ENCODE measurements around the gene SETD3.
A peak's percentile ranks its signal among the peaks of the same experiment; 100 is the strongest.

Gene SETD3

DNA sequence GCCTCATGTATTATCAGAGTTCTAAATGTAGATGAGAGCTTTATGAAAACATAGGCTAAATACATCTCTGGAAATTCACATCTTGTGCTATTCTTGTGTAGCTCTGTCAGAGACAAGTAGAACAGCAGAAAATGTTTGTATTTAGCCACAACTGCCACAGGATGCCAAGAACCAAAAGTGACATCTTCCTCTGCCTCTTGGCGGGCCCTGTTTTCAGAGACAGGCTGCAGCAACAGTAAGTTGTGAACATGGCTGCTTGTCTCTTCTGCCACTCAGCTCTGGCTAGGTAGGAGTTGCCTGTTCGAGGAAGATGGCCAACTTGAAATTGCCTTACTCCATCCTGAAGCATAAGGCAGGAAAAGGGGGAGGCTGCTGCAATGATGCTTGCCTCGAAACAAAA lies 30.4 kb downstream of the SETD3 start:
- H3K27ac ChIP-seq (ENCODE audit: low read length): no peak overlapping the region
- peaks cover 30 to 49% of the 10 kb centered on the region in 2 donors for H3K36me3 ChIP-seq (ENCODE audit: control insufficient read depth in 1 of 2, insufficient read depth in 2 of 2, low read length in 2 of 2)
- H3K4me3 ChIP-seq (ENCODE audit: low read depth in 1 of 2, low read length in 2 of 2): no peak overlapping the region
- no peaks in the 10 kb centered on the region for H3K9me3 ChIP-seq (ENCODE audit: control insufficient read depth in 1 of 2, low read length in 2 of 2)
- H3K4me1 ChIP-seq (ENCODE audit: control insufficient read depth in 1 of 2, insufficient read depth in 2 of 2, low read length in 2 of 2): no peaks in the 10 kb centered on the region
- H3K27me3 ChIP-seq (ENCODE audit: low read depth, low read length): no peaks in the 10 kb centered on the region

GRCh38 chr14:99447739-99448138 lies 32.9 kb downstream of the SETD3 start:
- H3K36me3 ChIP-seq (ENCODE audit: control insufficient read depth in 1 of 2, insufficient read depth in 2 of 2, low read length in 2 of 2): peaks cover 32 to 56% of the 10 kb centered on the region in 2 donors

GRCh38 chr14:99445931-99446330 lies 34.7 kb downstream of the SETD3 start:
- Histone ChIP-seq H3K4me3 (ENCODE audit: low read depth in 1 of 2, low read length in 2 of 2) (no peak overlapping the region), H3K4me1 (ENCODE audit: control insufficient read depth in 1 of 2, insufficient read depth in 2 of 2, low read length in 2 of 2) (no peaks in the 10 kb centered on the region), H3K9me3 (ENCODE audit: control insufficient read depth in 1 of 2, low read length in 2 of 2) (no peaks in the 10 kb centered on the region), H3K27ac (ENCODE audit: low read length) (no peak overlapping the region), H3K36me3 (ENCODE audit: control insufficient read depth in 1 of 2, insufficient read depth in 2 of 2, low read length in 2 of 2) (peaks cover 45 to 65% of the 10 kb centered on the region in 2 donors), H3K27me3 (ENCODE audit: low read depth, low read length) (no peaks in the 10 kb centered on the region)

More at GRCh38 chr14:99447739-99448138, 32.9 kb downstream of the SETD3 start:
- H3K27ac ChIP-seq (ENCODE audit: low read length): no peak overlapping the region
- H3K9me3 ChIP-seq (ENCODE audit: control insufficient read depth in 1 of 2, low read length in 2 of 2): no peaks in the 10 kb centered on the region
- no peaks in the 10 kb centered on the region for H3K27me3 ChIP-seq (ENCODE audit: low read depth, low read length)
- no peak overlapping the region for H3K4me3 ChIP-seq (ENCODE audit: low read depth in 1 of 2, low read length in 2 of 2)
- no peaks in the 10 kb centered on the region for H3K4me1 ChIP-seq (ENCODE audit: control insufficient read depth in 1 of 2, insufficient read depth in 2 of 2, low read length in 2 of 2)

DNA sequence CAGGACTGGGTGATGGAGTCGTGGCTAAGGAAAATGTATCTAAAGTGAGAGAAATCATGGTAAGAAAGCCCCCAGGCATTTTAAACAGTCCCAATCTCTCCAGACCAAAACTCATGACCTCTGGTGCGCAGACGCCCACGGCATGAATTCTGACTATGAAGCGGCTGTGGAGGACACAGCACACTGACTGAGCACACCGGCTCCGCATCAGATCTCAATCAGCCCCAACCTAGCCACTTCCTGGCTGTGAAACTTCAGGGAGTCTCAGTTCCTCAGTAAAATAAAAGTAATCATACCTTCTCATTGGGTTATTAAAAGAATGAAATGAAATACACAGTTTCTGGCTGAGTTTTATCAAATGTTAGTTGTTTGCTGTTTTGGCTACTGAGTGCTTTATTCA lies 38.7 kb downstream of the SETD3 start:
- Histone ChIP-seq H3K4me1 (ENCODE audit: control insufficient read depth in 1 of 2, insufficient read depth in 2 of 2, low read length in 2 of 2) (peaks cover 0 to 3% of the 10 kb centered on the region in 2 donors), H3K9me3 (ENCODE audit: control insufficient read depth in 1 of 2, low read length in 2 of 2) (no peaks in the 10 kb centered on the region), H3K36me3 (ENCODE audit: control insufficient read depth in 1 of 2, insufficient read depth in 2 of 2, low read length in 2 of 2) (peaks cover 30 to 40% of the 10 kb centered on the region in 2 donors), H3K4me3 (ENCODE audit: low read depth in 1 of 2, low read length in 2 of 2) (no peak overlapping the region), H3K27me3 (ENCODE audit: low read depth, low read length) (no peaks in the 10 kb centered on the region), H3K27ac (ENCODE audit: low read length) (no peak overlapping the region)

GRCh38 chr14:99441157-99441870 lies 39.3 kb downstream of the SETD3 start:
- no peaks in the 10 kb centered on the region for H3K27me3 ChIP-seq (ENCODE audit: low read depth, low read length)
- H3K9me3 ChIP-seq (ENCODE audit: control insufficient read depth in 1 of 2, low read length in 2 of 2): no peaks in the 10 kb centered on the region
- peaks cover 0 to 5% of the 10 kb centered on the region in 2 donors for H3K4me1 ChIP-seq (ENCODE audit: control insufficient read depth in 1 of 2, insufficient read depth in 2 of 2, low read length in 2 of 2)
- no peak overlapping the region for H3K27ac ChIP-seq (ENCODE audit: low read length)
- H3K4me3 ChIP-seq (ENCODE audit: low read depth in 1 of 2, low read length in 2 of 2): no peak overlapping the region
- H3K36me3 ChIP-seq (ENCODE audit: control insufficient read depth in 1 of 2, insufficient read depth in 2 of 2, low read length in 2 of 2): peaks cover 24 to 38% of the 10 kb centered on the region in 2 donors

DNA sequence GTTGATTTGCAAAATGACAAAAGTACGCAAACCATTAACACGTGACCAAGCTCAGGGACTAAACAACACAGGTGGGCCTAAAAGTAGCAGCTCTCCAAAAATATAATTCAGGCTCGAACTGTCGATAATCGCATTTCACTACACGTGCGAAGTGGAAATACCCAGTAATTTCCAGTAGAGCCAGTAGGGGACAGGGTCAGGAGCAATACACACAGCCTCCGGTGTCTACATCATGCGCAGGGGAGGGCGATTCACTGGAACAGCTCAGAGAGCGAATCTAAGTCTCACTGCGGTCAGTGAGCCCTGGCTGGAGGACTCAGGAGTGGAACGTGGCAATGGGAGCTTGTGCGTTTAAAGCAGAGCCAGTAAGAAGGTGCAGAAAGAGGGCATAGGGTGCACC lies 40.4 kb downstream of the SETD3 start:
- Histone ChIP-seq H3K9me3 (ENCODE audit: control insufficient read depth in 1 of 2, low read length in 2 of 2) (no peaks in the 10 kb centered on the region), H3K27ac (ENCODE audit: low read length) (no peak overlapping the region), H3K27me3 (ENCODE audit: low read depth, low read length) (no peaks in the 10 kb centered on the region), H3K36me3 (ENCODE audit: control insufficient read depth in 1 of 2, insufficient read depth in 2 of 2, low read length in 2 of 2) (peaks cover 25 to 39% of the 10 kb centered on the region in 2 donors), H3K4me1 (ENCODE audit: control insufficient read depth in 1 of 2, insufficient read depth in 2 of 2, low read length in 2 of 2) (peaks cover 0 to 5% of the 10 kb centered on the region in 2 donors), H3K4me3 (ENCODE audit: low read depth in 1 of 2, low read length in 2 of 2) (no peak overlapping the region)

GRCh38 chr14:99437706-99438105 lies 43.0 kb downstream of the SETD3 start:
- H3K27me3 ChIP-seq (ENCODE audit: low read depth, low read length): no peaks in the 10 kb centered on the region
- no peaks in the 10 kb centered on the region for H3K9me3 ChIP-seq (ENCODE audit: control insufficient read depth in 1 of 2, low read length in 2 of 2)
- H3K4me3 ChIP-seq (ENCODE audit: low read depth in 1 of 2, low read length in 2 of 2): no peak overlapping the region
- H3K4me1 ChIP-seq (ENCODE audit: control insufficient read depth in 1 of 2, insufficient read depth in 2 of 2, low read length in 2 of 2): peaks cover 0 to 5% of the 10 kb centered on the region in 2 donors
- no peak overlapping the region for H3K27ac ChIP-seq (ENCODE audit: low read length)
- peaks cover 13 to 37% of the 10 kb centered on the region in 2 donors for H3K36me3 ChIP-seq (ENCODE audit: control insufficient read depth in 1 of 2, insufficient read depth in 2 of 2, low read length in 2 of 2)

GRCh38 chr14:99436247-99437180 lies 44.1 kb downstream of the SETD3 start:
- Histone ChIP-seq H3K27ac (ENCODE audit: low read length) (peak overlapping the region; percentile 5), H3K9me3 (ENCODE audit: control insufficient read depth in 1 of 2, low read length in 2 of 2) (no peaks in the 10 kb centered on the region), H3K4me1 (ENCODE audit: control insufficient read depth in 1 of 2, insufficient read depth in 2 of 2, low read length in 2 of 2) (peaks cover 0 to 5% of the 10 kb centered on the region in 2 donors), H3K27me3 (ENCODE audit: low read depth, low read length) (no peaks in the 10 kb centered on the region), H3K4me3 (ENCODE audit: low read depth in 1 of 2, low read length in 2 of 2) (no peak overlapping the region), H3K36me3 (ENCODE audit: control insufficient read depth in 1 of 2, insufficient read depth in 2 of 2, low read length in 2 of 2) (peaks cover 5 to 34% of the 10 kb centered on the region in 2 donors)

DNA sequence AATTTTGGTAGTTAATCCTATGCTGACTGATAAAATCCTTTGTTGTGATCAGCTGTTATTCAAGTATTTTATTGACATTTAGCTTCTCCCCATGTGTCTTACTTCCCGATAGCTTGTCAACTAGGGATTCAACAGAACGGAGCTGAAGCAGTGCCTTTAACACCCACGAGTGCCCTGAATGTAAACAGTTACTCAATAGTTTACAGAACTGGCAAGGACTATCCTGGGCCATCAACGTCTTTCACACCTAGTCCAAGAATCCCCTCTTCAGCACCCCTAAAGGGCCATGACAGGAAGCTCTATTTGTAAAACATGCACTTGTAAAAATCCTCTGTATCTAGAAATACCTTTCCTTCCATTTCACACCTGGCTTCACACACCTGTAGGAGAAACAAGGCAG lies 45.3 kb downstream of the SETD3 start:
- H3K27ac ChIP-seq (ENCODE audit: low read length): no peak overlapping the region
- no peaks in the 10 kb centered on the region for H3K9me3 ChIP-seq (ENCODE audit: control insufficient read depth in 1 of 2, low read length in 2 of 2)
- H3K36me3 ChIP-seq (ENCODE audit: control insufficient read depth in 1 of 2, insufficient read depth in 2 of 2, low read length in 2 of 2): peaks cover 5 to 25% of the 10 kb centered on the region in 2 donors
- no peaks in the 10 kb centered on the region for H3K27me3 ChIP-seq (ENCODE audit: low read depth, low read length)
- peaks cover 5 to 6% of the 10 kb centered on the region in 2 donors for H3K4me1 ChIP-seq (ENCODE audit: control insufficient read depth in 1 of 2, insufficient read depth in 2 of 2, low read length in 2 of 2)
- no peak overlapping the region for H3K4me3 ChIP-seq (ENCODE audit: low read depth in 1 of 2, low read length in 2 of 2)

GRCh38 chr14:99432485-99432884 lies 48.2 kb downstream of the SETD3 start:
- Histone ChIP-seq H3K27ac (ENCODE audit: low read length) (no peak overlapping the region), H3K36me3 (ENCODE audit: control insufficient read depth in 1 of 2, insufficient read depth in 2 of 2, low read length in 2 of 2) (peaks cover 8 to 19% of the 10 kb centered on the region in 2 donors)

GRCh38 chr14:99431986-99432385 lies 48.7 kb downstream of the SETD3 start:
- H3K27ac ChIP-seq (ENCODE audit: low read length): no peak overlapping the region
- peaks cover 8 to 20% of the 10 kb centered on the region in 2 donors for H3K36me3 ChIP-seq (ENCODE audit: control insufficient read depth in 1 of 2, insufficient read depth in 2 of 2, low read length in 2 of 2)

More at GRCh38 chr14:99432485-99432884, 48.2 kb downstream of the SETD3 start:
- Histone ChIP-seq H3K27me3 (ENCODE audit: low read depth, low read length) (no peaks in the 10 kb centered on the region), H3K9me3 (ENCODE audit: control insufficient read depth in 1 of 2, low read length in 2 of 2) (peaks cover 0 to 6% of the 10 kb centered on the region in 2 donors), H3K4me3 (ENCODE audit: low read depth in 1 of 2, low read length in 2 of 2) (no peak overlapping the region), H3K4me1 (ENCODE audit: control insufficient read depth in 1 of 2, insufficient read depth in 2 of 2, low read length in 2 of 2) (peaks cover 5 to 6% of the 10 kb centered on the region in 2 donors)

More at GRCh38 chr14:99431986-99432385, 48.7 kb downstream of the SETD3 start:
- peaks cover 0 to 6% of the 10 kb centered on the region in 2 donors for H3K9me3 ChIP-seq (ENCODE audit: control insufficient read depth in 1 of 2, low read length in 2 of 2)
- H3K4me3 ChIP-seq (ENCODE audit: low read depth in 1 of 2, low read length in 2 of 2): no peak overlapping the region
- peaks cover 3 to 6% of the 10 kb centered on the region in 2 donors for H3K4me1 ChIP-seq (ENCODE audit: control insufficient read depth in 1 of 2, insufficient read depth in 2 of 2, low read length in 2 of 2)
- no peaks in the 10 kb centered on the region for H3K27me3 ChIP-seq (ENCODE audit: low read depth, low read length)

All from muscle layer of duodenum (tissue), 2 donors.